ENCODE measurements around the gene GRK5.
"Not testable (repeated sequence)": the region's sequence is repeated elsewhere in the genome, so short reads cannot be mapped to it uniquely, and the experiment has no call there.

The GRK5 gene

DNA sequence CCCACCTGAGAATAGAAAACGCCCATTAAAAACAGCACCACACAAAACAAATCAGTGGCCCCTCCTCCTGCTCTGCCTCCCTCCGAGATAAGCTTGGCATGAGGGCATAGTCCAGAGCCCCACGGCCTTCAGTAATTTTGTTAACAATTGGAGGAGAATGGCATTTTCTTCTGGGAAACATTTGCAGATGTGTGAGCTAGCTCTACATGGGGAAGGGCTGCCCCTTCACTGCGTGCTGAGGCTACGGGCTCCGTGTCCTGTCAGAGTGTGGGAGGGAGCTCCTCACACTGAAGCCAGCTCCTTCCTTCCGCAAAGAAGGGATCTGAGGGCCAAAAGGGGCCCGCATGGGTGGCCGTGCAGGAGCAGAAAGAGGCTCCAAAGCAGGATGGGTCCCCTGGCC, 15.2 kb downstream of the GRK5 start:
- no peak for DNase-seq (ENCODE audit: low read depth)

- no peak for DNase-seq (ENCODE audit: low read depth)
Measured at GRCh38 chr10:119222966-119223386, 15.6 kb downstream of the GRK5 start.

DNA sequence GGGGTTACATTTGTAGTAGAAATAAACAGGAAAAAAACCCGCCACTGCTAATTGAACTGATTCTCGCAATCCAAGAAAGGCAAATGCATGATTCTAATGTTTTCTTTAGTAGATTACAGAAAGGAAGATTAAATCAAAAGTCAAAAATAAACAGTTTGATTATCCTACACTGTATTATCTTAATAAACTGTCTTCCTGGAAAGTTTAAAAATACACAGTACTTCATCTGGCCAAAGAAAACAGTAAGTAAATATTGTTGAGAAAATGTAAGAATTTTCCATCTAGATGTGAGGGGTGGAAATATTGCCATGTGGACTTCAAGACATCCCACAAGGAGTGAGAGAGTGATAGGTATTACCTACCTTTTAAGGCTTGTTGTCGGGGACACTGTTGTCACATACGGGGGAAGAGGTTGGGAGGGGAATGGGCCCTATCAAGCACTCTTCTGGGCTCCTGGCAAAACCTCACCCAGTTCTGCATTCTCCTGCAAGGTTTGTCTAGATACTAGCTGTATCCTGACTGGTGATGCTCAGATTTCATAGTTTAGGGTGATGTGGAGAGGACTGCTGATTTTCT, 17.8 kb downstream of the GRK5 start:
- DNase-seq (ENCODE audit: low read depth) = no peak

DNA sequence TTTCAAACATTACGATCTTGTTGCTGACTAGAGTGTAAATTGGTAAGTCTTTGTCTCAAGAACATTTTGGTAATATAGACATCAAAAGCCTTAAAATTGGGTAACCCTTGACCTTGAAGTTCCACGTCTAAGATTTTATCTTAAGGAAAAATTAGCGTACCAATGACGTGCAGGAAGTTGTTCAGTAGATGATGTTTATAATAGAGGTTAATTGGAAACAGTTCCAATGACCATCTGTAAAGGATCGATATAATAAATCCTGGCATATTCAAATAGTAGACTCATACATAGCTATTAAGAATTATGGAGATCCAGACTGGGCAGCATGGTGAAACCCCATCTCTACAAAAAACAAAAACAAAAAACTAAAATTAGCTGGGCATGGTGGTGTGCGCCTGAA, 20.5 kb downstream of the GRK5 start:
- no peak for DNase-seq (ENCODE audit: low read depth)

GRCh38 chr10:119231654-119232053, 24.3 kb downstream of the GRK5 start:
- DNase-seq (ENCODE audit: low read depth) = no peak

DNA sequence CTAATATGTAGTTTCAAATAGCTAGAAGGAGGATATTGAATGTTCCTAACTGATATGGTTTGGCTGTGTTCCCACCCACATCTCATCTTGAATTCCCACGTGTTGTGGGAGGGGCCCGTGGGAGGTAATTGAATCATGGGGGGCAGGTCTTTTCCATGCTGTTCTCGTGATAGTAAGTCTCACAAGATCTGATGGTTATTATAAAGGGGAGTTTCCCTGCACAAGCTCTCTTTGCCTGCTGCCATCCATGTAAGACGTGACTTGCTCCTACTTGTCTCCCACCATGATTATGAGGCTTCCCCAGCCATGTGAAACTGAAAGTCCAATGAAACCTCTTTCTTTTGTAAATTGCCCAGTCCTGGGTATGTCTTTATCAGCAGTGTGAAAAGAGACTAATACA, 25.1 kb downstream of the GRK5 start:
- DNase-seq (ENCODE audit: low read depth) = not testable (repeated sequence)

- DNase-seq (ENCODE audit: low read depth) = no peak
Measured at GRCh38 chr10:119233123-119233820, 25.9 kb downstream of the GRK5 start.

DNA sequence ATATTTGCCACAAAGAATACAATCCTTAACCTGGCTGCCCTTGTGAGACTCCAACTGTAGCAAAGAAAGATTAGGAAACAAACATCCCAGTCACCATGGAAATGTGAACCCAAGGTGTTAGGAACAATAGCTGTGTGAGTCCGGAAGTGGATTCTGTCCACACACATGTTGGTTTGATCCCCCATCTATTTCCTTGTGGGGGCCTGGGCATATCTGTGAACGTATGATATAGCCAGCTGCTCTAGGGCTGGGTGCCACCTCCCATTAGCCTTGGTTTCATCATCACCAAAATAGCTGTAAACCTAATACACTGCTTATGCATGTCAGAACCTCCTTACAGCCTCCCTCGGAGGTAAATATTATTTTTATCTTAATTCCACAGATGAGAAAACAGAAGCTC, 26.4 kb downstream of the GRK5 start:
- DNase-seq (ENCODE audit: low read depth) = no peak

DNA sequence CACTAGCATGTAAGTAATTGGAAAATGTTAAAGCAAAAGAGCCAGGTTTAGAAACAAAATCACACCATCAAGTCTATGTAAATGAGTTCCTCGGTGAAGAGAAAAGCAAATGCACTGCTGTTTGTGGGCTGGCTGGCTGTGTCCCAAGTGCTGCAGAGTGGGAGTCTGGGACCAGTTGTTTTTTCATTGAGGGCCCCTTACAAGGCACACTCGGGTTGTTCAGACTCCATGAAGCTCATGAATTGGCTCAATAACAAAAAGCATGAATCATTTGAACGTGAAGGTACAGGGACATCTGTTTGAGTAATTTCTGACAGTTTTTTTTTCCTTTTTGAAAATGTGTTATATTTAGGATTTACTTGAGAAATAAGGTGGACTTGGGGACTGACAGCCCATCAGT, 28.0 kb downstream of the GRK5 start:
- no peak for DNase-seq (ENCODE audit: low read depth)

DNA sequence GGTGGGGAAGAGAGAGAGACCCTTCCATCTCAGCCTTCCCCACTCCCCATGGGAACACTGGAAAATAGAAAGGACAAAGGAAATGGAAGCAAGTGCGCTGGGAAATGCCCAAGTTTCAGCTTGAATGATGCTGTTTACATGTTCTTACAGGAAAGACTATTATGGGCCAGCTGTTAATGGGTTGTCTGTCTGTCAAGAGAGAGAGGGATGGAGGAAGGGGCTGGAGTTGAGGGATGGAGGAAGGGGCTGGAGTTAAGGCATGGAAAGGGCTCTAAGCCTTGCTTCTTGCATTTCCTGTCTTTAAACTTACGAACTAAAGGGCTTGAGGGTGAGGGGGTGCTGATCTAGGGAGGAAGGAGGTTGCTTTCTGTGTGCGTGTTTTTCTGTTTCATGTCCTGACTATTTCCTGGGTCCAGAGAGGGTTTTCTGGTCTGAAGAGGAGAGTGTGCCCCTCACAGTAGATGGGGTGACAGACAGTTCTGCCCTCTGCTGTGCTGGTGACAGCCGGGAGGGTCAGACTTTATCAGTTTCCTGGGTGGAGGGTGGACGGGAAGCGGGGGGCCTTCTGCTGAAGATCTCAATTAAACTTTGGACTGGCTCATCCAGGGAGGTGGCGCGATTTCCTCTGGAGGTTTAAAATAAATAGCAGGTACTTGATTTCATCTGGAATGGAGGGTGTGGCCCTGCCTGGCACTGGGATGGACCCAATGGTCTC, 30.5 kb downstream of the GRK5 start:
- no peak for DNase-seq (ENCODE audit: low read depth)

- no peak for DNase-seq (ENCODE audit: low read depth)
Measured at GRCh38 chr10:119238577-119238976, 31.2 kb downstream of the GRK5 start.

DNA sequence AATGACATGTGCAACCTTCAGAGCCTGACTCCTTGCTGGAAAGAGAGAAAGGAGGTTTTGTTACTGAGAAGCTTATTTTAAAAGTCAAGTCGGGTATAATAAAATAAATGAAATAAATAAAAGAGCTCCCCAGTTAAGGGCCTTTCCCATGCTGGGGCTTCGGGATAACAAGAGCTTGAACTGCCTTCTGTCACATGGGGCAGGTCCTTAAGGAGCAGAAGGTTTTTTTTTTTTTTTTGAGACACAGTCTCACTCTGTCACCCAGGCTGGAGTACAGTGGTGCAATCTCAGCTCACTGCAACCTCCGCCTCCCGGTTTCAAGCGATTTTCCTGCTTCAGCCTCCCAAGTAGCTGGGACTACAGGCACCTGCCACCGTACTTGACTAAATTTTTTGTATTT, 31.6 kb downstream of the GRK5 start:
- not testable (repeated sequence) for DNase-seq (ENCODE audit: low read depth)

DNA sequence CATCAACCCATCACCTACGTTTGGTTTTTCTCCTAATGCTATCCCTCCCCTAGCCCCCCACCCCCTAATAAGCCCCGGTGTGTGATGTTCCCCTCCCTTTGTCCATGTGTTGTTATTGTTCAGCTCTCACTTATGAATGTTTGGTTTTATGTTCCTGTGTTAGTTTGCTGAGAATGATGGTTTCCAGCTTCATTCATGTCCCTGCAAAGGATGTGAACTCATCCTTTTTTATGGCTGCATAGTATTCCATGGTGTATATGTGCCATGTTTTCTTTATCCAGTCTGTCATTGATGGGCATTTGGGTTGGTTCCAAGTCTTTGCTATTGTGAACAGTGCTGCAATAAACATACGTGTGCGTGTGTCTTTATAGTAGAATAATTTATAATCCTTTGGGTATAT, 32.3 kb downstream of the GRK5 start:
- not testable (repeated sequence) for DNase-seq (ENCODE audit: low read depth)

GRCh38 chr10:119241066-119241465, 33.7 kb downstream of the GRK5 start:
- no peak for DNase-seq (ENCODE audit: low read depth)

GRCh38 chr10:119242186-119242585, 34.8 kb downstream of the GRK5 start:
- DNase-seq (ENCODE audit: low read depth) = no peak

GRCh38 chr10:119243488-119243887, 36.1 kb downstream of the GRK5 start:
- no peak for DNase-seq (ENCODE audit: low read depth)

DNA sequence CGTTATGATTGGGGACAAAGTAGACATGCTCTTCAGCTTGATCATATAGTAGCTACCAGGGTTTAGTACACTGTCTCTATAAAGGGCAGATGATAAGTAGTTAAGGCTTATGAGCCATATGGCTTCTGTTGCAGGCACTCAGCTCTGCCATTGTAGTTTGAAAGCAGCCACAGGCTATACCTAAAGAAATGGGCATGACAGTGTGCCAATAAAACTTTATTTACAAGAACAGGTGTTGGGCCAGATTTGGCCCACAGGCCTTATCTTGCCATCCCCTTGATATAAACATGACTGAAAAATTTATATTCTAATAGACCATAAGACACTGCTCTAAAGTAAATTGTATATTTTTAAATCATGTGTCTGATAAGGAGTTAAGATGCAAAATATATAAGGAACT, 36.6 kb downstream of the GRK5 start:
- DNase-seq (ENCODE audit: low read depth) = no peak

DNA sequence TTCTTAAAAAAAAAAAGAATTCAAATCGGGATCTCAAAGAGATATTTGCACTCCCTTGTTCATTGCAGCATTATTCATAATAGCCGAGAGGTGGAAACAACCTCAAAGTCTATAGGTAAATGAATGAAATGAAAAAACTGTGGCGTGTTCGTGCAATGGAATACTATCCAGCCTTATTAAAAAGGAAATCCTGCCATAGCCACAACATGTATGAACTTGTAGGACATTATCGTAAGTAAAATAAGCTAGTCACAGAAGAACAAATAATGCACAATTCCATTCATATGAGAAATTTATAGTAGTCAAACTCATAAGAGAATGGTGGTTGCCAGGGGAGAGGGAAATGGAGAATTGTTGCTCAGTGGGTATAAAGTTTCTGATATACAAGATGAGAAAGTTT, 37.9 kb downstream of the GRK5 start:
- DNase-seq (ENCODE audit: low read depth) = no peak

GRCh38 chr10:119246862-119247549, 39.6 kb downstream of the GRK5 start:
- no peak for DNase-seq (ENCODE audit: low read depth)

DNA sequence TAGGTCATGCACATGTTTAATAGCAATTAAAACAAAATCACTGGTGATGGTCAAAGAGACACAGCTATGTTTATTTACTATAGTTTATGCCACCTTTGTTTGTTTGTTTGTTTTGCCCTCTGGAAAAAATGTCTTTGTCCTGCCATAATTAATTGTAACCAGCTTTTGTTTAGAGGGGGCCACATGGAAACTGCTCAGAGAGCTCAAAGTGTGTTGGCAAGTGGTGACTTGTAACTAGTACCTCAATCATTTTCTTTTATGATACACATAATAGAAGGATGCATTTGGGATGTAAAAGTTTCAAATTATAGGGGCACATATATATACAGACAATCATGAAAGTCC, 40.2 kb downstream of the GRK5 start:
- no peak for DNase-seq (ENCODE audit: low read depth)

DNA sequence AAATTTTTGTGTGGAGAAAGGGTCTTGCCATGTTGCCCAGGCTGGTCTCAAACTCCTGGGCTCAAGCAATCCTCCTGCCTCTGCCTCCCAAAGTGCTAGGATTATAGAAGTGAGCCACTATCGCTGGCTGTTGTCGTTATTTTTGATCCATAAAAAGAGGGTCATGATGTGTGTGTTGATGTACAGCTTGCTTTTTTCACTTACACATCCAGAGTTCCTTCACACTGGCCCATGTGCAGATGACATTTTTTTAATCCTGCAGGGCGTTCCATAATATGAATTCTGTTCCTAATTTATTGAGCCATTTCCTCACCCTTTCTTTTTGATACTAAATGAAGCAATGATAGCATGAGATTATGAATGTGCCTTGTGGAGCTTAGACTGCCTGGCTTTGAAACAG, 40.8 kb downstream of the GRK5 start:
- DNase-seq (ENCODE audit: low read depth) = no peak

DNA sequence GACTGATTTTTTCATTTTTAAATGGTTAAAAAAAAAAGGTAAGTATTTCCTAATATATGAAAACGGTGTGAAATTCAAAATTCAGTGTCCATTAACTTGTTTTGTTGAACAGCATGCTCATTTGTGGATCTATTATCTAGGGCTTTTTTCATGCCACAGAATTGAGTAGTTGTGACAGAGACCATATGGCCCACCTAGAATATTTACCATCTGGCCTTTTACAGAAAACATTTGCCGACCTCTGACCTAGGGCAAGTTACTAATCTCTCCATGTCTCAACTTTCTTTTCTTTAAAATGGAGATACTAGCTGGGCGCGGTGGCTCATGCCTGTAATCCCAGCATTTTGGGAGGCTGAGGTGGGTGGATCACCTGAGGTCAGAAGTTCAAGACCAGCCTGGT, 41.3 kb downstream of the GRK5 start:
- no peak for DNase-seq (ENCODE audit: low read depth)
